Endothelial cell of umbilical vein (primary cell): ENCODE results near the gene TFAP2B. TPM values are rescaled to one million over a fixed set of nuclear protein-coding genes. Genes with fewer than 3 reads are reported as not detected.

Experiments
- BruUV-seq: library from RNA; stranded (reverse); fragments of 400-500 nt; replicated peaks from 2 replicates; lab custom pipeline; 2021; lab: Mats Ljungman, UMichigan
- CTCF ChIA-PET: fragments of 300-600, 350-600 bp; sonication (Branson Sonifier 250); formaldehyde crosslinking; loops from one replicate; lab custom pipeline; 2021; ENCODE audit warnings: antibody characterized with exemption, inconsistent platforms; lab: Charles Lee
- POLR2A ChIA-PET: fragments of 300-600, 350-600 bp; sonication (Branson Sonifier 250); formaldehyde crosslinking; loops from one replicate; lab custom pipeline; 2021; ENCODE audit warnings: antibody characterized with exemption, inconsistent platforms; lab: Charles Lee
- DNase-seq: peaks from one replicate; pipeline ENCODE4 v3.0.0-alpha.2; 2011; ENCODE audit warnings: low read depth, low spot score
- FAIRE-seq: peaks from 2 replicates; lab custom pipeline; 2011; peaks lifted over from hg19 to GRCh38; lab: Jason Lieb, UNC
- H2AFZ ChIP-seq: 2 replicates; pipeline ENCODE4 v1.6.0; 2012; ENCODE audit warnings: low read depth, low read length, control low read depth, inconsistent platforms
- H3K27ac ChIP-seq: 2 replicates; pipeline ENCODE4 v1.5.1; 2011; ENCODE audit warnings: low read depth, mild to moderate bottlenecking, control low read depth, low read length, moderate library complexity; ENCODE audit not compliant: insufficient read depth
- H3K27me3 ChIP-seq, 2 experiments: 2 replicates each; pipeline versions ENCODE4 v1.6.0 to v1.6.1; 2011; ENCODE audit warnings: low read length in 2 of 2, mixed read lengths in 1 of 2; ENCODE audit not compliant: control insufficient read depth in 2 of 2, insufficient read depth in 2 of 2
- H3K36me3 ChIP-seq, 2 experiments: 2 replicates in 1 of 2; 3 replicates in 1 of 2; pipeline ENCODE4 v1.5.1; 2011; ENCODE audit warnings: low read length in 2 of 2, mild to moderate bottlenecking in 1 of 2, moderate library complexity in 1 of 2; ENCODE audit not compliant: control insufficient read depth in 2 of 2, insufficient read depth in 2 of 2; ENCODE audit errors: extremely low read depth in 1 of 2
- H3K4me1 ChIP-seq: 3 replicates; pipeline ENCODE4 v1.5.1; 2011; ENCODE audit warnings: mild to moderate bottlenecking, low read length; ENCODE audit not compliant: control insufficient read depth, insufficient read depth; ENCODE audit errors: extremely low read depth
- H3K4me2 ChIP-seq: 2 replicates; pipeline ENCODE4 v1.6.1; 2011; ENCODE audit warnings: low read length, control low read depth, mixed read lengths; ENCODE audit not compliant: insufficient read depth
- H3K4me3 ChIP-seq, 3 experiments: fragments of 200-600 bp in 1 of 3; sonication (generic), shearing (Covaris generic) in 1 of 3; replicated peaks in 1 of 3; 2 replicates each; pipeline ENCODE4 v1.5.1; 2011 to 2016; ENCODE audit warnings: control low read depth in 3 of 3, low read length in 3 of 3, mild to moderate bottlenecking in 2 of 3, inconsistent platforms in 1 of 3, low read depth in 1 of 3, moderate library complexity in 1 of 3; ENCODE audit not compliant: insufficient read depth in 1 of 3
- H3K79me2 ChIP-seq: 2 replicates; pipeline ENCODE4 v1.6.0; 2012; ENCODE audit warnings: low read length, inconsistent platforms; ENCODE audit not compliant: control insufficient read depth, insufficient read depth
- H3K9ac ChIP-seq: replicated peaks from 2 replicates; pipeline ENCODE3; 2011; ENCODE audit warnings: low read length, control low read depth; ENCODE audit not compliant: insufficient read depth; ENCODE audit errors: extremely low read depth
- H3K9me1 ChIP-seq: replicated peaks from 3 replicates; pipeline ENCODE4 v1.6.0; 2011; ENCODE audit warnings: mild to moderate bottlenecking, low read length; ENCODE audit not compliant: control insufficient read depth, insufficient read depth; ENCODE audit errors: extremely low read depth
- H3K9me3 ChIP-seq: replicated peaks from 2 replicates; pipeline ENCODE4 v1.5.1; 2012; ENCODE audit warnings: low read length, inconsistent platforms; ENCODE audit not compliant: control insufficient read depth, insufficient read depth
- H4K20me1 ChIP-seq: replicated peaks from 2 replicates; pipeline ENCODE3; 2011; ENCODE audit warnings: mild to moderate bottlenecking, low read length; ENCODE audit not compliant: control insufficient read depth, insufficient read depth; ENCODE audit errors: extremely low read depth
- EZH2 ChIP-seq: IDR thresholded peaks from 2 replicates; pipeline ENCODE4 v1.6.1; 2012; ENCODE audit warnings: borderline replicate concordance, low read depth, mild to moderate bottlenecking, moderate library complexity, low read length, inconsistent platforms; ENCODE audit not compliant: severe bottlenecking
- JUN ChIP-seq: IDR thresholded peaks from 2 replicates; pipeline ENCODE4 v1.6.1; 2011; ENCODE audit warnings: borderline replicate concordance, low read depth; ENCODE audit not compliant: insufficient read length, insufficient read depth
- dilution Hi-C: fragments of 300-500 bp; cut with MboI; formaldehyde crosslinking; loops from one replicate; pipeline ENCODE4 v1.15.0; 2019; ENCODE audit warnings: low sequenced_read_pairs; ENCODE audit not compliant: extremely low pct_ligation_motif_present
- intact Hi-C: fragments of 100-400 bp; cut with micrococcal nuclease; formaldehyde crosslinking; loops from one replicate; pipeline ENCODE4 v1.10.0; 2022
- polyA plus RNA-seq, 4 experiments: library from polyadenylated mRNA; depleted of rRNA in 3 of 4; stranded (reverse) in 3 of 4; unstranded in 1 of 4; fragments of >200 nt; gene quantifications; 2 replicates each; pipeline versions ENCODE4 v1.2.1 to v1.2.3, GENCODE V29; 2011 to 2012; ENCODE audit warnings: missing spikeins in 1 of 4
- total RNA-seq: library from RNA; stranded (reverse); gene quantifications from 2 replicates; pipeline ENCODE4 v1.2.3, GENCODE V29; 2021
- TF ChIP-seq, protein P1 (sequence below): IDR thresholded peaks from 2 replicates; pipeline ENCODE4 v1.6.1; 2011; ENCODE audit not compliant: insufficient read depth, insufficient read length

The TFAP2B gene
- total and polyA plus RNA-seq, 2 donors (not counting 3 experiments of a cell fraction or from before 2014, with no cell fraction given) = not detected

DNA sequence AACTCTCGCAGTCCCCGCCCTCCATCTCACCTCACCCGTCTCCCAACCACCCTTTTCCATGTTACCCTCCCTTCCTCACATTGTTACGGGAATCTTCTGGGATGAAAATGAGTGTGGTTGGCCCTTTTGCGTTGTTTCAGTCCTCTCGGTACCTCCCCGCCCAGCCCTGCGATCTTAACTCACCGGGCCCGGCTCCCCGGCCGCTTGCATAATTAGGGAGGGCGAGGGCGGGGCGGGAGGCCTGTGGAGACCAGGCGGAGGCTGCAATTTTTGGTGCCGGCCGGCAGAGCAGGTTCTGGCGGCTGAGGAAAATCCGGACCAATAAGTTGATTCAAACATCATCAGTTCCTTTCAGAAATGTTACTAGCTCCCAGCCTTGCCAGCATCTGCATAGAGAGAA lies 25.2 kb downstream of the TFAP2B start:
- intact Hi-C loops (no loop called here), dilution Hi-C loops (no loop called here)
- Histone ChIP-seq H3K4me2 (no peak overlapping the region), H3K79me2 (no peaks in the 10 kb centered on the region), H3K36me3 (no peaks in the 10 kb centered on the region), H3K4me3 (no peak overlapping the region), H3K27me3 (peaks cover 45 to 95% of the 10 kb centered on the region in 2 experiments), H3K9ac (no peak overlapping the region), H3K9me1 (no peaks in the 10 kb centered on the region), H4K20me1 (no peaks in the 10 kb centered on the region), H3K27ac (no peak overlapping the region), H3K4me1 (no peaks in the 10 kb centered on the region), H2AFZ (no peak overlapping the region), H3K9me3 (no peaks in the 10 kb centered on the region)
- DNase-seq (no peak), FAIRE-seq (no peak)
- POLR2A ChIA-PET = no interaction called here
- CTCF ChIA-PET = interaction anchor here (1.6 kb wide), 1 partner anchor 13 kb away, joined by 3 read pairs; no protein-coding TSS in a partner anchor
- peak; percentile 16 for TF ChIP-seq EZH2
- TF ChIP-seq, protein P1, sequence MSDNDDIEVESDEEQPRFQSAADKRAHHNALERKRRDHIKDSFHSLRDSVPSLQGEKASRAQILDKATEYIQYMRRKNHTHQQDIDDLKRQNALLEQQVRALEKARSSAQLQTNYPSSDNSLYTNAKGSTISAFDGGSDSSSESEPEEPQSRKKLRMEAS = no peak
- no TSS peak for BruUV-seq

GRCh38 chr6:50845499-50846143 lies 26.9 kb downstream of the TFAP2B start:
- no TSS peak for BruUV-seq

More at GRCh38 chr6:50845499-50846143, 26.9 kb downstream of the TFAP2B start:
- Histone ChIP-seq H3K36me3 (no peaks in the 10 kb centered on the region), H3K4me2 (no peak overlapping the region), H3K27me3 (peaks cover 49 to 92% of the 10 kb centered on the region in 2 experiments), H3K4me3 (no peak overlapping the region), H3K79me2 (no peaks in the 10 kb centered on the region), H3K9me1 (no peaks in the 10 kb centered on the region), H4K20me1 (no peaks in the 10 kb centered on the region), H2AFZ (no peak overlapping the region), H3K4me1 (no peaks in the 10 kb centered on the region), H3K27ac (no peak overlapping the region), H3K9me3 (no peaks in the 10 kb centered on the region), H3K9ac (no peak overlapping the region)
- intact Hi-C loops (no loop called here), dilution Hi-C loops (no loop called here)
- no peak for DNase-seq
- ChIA-PET CTCF (interaction anchor here (1.6 kb wide), 1 partner anchor 15 kb away, joined by 3 read pairs; no protein-coding TSS in a partner anchor), POLR2A (no interaction called here)
- TF ChIP-seq JUN = no peak
- peak; percentile 36 for TF ChIP-seq EZH2
- FAIRE-seq = no peak
